DOHH2 (cell line): Measurements from ENCODE around the gene PMM2.

ENCODE experiments used
- H3F3A ChIP-seq: fragments of 200-600 bp; sonication (generic), shearing (Covaris generic); 2 replicates; pipeline ENCODE4 v1.6.0; 2016; ENCODE audit warnings: antibody characterized with exemption, mild to moderate bottlenecking; ENCODE audit not compliant: control insufficient read depth, insufficient read depth
- H3K27ac ChIP-seq: fragments of 200-600 bp; sonication (generic); 2 replicates; pipeline ENCODE4 v1.5.1; 2014; ENCODE audit warnings: low read depth, mild to moderate bottlenecking, low read length, moderate library complexity
- H3K27me3 ChIP-seq: fragments of 200-600 bp; sonication (generic); 2 replicates; pipeline ENCODE4 v1.6.1; 2014; ENCODE audit warnings: mild to moderate bottlenecking, low read length, mixed read lengths; ENCODE audit not compliant: control insufficient read depth
- H3K36me3 ChIP-seq: fragments of 200-600 bp; sonication (generic); 2 replicates; pipeline ENCODE4 v1.6.1; 2014; ENCODE audit warnings: mild to moderate bottlenecking, low read length, moderate library complexity, mixed read lengths; ENCODE audit not compliant: control insufficient read depth
- H3K4me1 ChIP-seq: fragments of 200-600 bp; sonication (generic); 2 replicates; pipeline ENCODE4 v1.6.1; 2014; ENCODE audit warnings: mild to moderate bottlenecking, low read length, mixed read lengths; ENCODE audit not compliant: control insufficient read depth
- H3K4me2 ChIP-seq: fragments of 200-600 bp; sonication (generic); 2 replicates; pipeline ENCODE4 v1.6.0; 2014; ENCODE audit warnings: mild to moderate bottlenecking, low read length, moderate library complexity
- H3K4me3 ChIP-seq: fragments of 200-600 bp; sonication (generic); 2 replicates; pipeline ENCODE4 v1.5.1; 2014; ENCODE audit warnings: mild to moderate bottlenecking, low read length, mixed read lengths
- H3K79me2 ChIP-seq: fragments of 200-600 bp; sonication (generic); 2 replicates; pipeline ENCODE4 v1.6.1; 2014; ENCODE audit warnings: mild to moderate bottlenecking, low read length, mixed read lengths; ENCODE audit not compliant: control insufficient read depth
- H3K9me2 ChIP-seq: fragments of 200-600 bp; sonication (generic); replicated peaks from 2 replicates; pipeline ENCODE4 v1.6.1; 2014; ENCODE audit warnings: mild to moderate bottlenecking, low read length, mixed read lengths; ENCODE audit not compliant: control insufficient read depth
- H3K9me3 ChIP-seq: fragments of 200-600 bp; sonication (generic); 2 replicates; pipeline ENCODE4 v1.6.1; 2014; ENCODE audit warnings: antibody characterized with exemption, low read length, mixed read lengths; ENCODE audit not compliant: control insufficient read depth, insufficient read depth
- H4K20me1 ChIP-seq: fragments of 200-600 bp; sonication (generic); 2 replicates; pipeline ENCODE4 v1.6.0; 2014; ENCODE audit warnings: low read depth, mild to moderate bottlenecking, antibody characterized with exemption, low read length, moderate library complexity; ENCODE audit not compliant: control insufficient read depth, insufficient read depth
- EZH2phosphoT487 ChIP-seq: fragments of 200-600 bp; sonication (generic); IDR thresholded peaks from 2 replicates; pipeline ENCODE4 v1.6.1; 2017; ENCODE audit warnings: borderline replicate concordance, mild to moderate bottlenecking, antibody characterized with exemption, low read length, moderate library complexity, mixed read lengths
- TF ChIP-seq, protein P1 (sequence below): fragments of 200-600 bp; sonication (generic); IDR thresholded peaks from one replicate; pipeline ENCODE4 v1.5.1; 2014; ENCODE audit warnings: antibody characterized with exemption, mild to moderate bottlenecking, low read depth, low read length; ENCODE audit not compliant: poor library complexity, severe bottlenecking

PMM2 gene

DNA sequence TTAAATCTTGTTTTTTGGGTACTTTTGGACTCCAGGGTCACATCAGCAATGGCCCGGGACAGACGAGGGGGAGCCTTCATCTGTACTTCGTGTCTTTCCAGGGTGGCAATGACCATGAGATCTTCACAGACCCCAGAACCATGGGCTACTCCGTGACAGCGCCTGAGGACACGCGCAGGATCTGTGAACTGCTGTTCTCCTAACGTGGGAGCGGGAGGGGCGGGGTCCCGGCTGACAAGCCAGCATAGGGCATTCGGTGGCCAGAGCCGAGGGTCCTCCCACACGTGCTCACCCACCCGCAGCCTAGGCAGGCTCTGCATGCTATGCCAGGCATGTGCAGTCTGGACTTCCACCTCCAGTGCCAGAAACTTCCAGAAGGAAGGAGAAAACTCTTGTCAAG is 50.0 kb downstream of the PMM2 start:
- TF ChIP-seq, protein P1, sequence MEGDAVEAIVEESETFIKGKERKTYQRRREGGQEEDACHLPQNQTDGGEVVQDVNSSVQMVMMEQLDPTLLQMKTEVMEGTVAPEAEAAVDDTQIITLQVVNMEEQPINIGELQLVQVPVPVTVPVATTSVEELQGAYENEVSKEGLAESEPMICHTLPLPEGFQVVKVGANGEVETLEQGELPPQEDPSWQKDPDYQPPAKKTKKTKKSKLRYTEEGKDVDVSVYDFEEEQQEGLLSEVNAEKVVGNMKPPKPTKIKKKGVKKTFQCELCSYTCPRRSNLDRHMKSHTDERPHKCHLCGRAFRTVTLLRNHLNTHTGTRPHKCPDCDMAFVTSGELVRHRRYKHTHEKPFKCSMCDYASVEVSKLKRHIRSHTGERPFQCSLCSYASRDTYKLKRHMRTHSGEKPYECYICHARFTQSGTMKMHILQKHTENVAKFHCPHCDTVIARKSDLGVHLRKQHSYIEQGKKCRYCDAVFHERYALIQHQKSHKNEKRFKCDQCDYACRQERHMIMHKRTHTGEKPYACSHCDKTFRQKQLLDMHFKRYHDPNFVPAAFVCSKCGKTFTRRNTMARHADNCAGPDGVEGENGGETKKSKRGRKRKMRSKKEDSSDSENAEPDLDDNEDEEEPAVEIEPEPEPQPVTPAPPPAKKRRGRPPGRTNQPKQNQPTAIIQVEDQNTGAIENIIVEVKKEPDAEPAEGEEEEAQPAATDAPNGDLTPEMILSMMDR: no peak
- TF ChIP-seq EZH2phosphoT487: no peak
- H3K4me1 ChIP-seq: no peaks in the 10 kb centered on the region
- H3K36me3 ChIP-seq: peaks cover 64% of the 10 kb centered on the region
- no peaks in the 10 kb centered on the region for H3K27me3 ChIP-seq
- peaks cover 20% of the 10 kb centered on the region for H3K79me2 ChIP-seq
- H3F3A ChIP-seq: peaks cover 2% of the 10 kb centered on the region; the same call in 1 of the 2 replicates
- H3K9me3 ChIP-seq: no peaks in the 10 kb centered on the region
- H4K20me1 ChIP-seq: no peaks in the 10 kb centered on the region; the same call in 1 of the 2 replicates
- no peak overlapping the region for H3K27ac ChIP-seq
- H3K9me2 ChIP-seq: no peaks in the 10 kb centered on the region
- H3K4me2 ChIP-seq: no peak overlapping the region
- no peak overlapping the region for H3K4me3 ChIP-seq

GRCh38 chr16:8848231-8848938 is 50.7 kb downstream of the PMM2 start:
- Histone ChIP-seq H3K9me2 (no peaks in the 10 kb centered on the region), H3K27ac (no peak overlapping the region), H3K4me1 (no peaks in the 10 kb centered on the region), H3K4me2 (no peak overlapping the region), H3K27me3 (no peaks in the 10 kb centered on the region), H4K20me1 (no peaks in the 10 kb centered on the region; the same call in 1 of the 2 replicates), H3K36me3 (peaks cover 72% of the 10 kb centered on the region), H3K4me3 (no peak overlapping the region), H3K79me2 (peaks cover 20% of the 10 kb centered on the region), H3F3A (peaks cover 4% of the 10 kb centered on the region; the same call in 1 of the 2 replicates), H3K9me3 (no peaks in the 10 kb centered on the region)
- no peak for TF ChIP-seq EZH2phosphoT487
- TF ChIP-seq, protein P1: no peak

DNA sequence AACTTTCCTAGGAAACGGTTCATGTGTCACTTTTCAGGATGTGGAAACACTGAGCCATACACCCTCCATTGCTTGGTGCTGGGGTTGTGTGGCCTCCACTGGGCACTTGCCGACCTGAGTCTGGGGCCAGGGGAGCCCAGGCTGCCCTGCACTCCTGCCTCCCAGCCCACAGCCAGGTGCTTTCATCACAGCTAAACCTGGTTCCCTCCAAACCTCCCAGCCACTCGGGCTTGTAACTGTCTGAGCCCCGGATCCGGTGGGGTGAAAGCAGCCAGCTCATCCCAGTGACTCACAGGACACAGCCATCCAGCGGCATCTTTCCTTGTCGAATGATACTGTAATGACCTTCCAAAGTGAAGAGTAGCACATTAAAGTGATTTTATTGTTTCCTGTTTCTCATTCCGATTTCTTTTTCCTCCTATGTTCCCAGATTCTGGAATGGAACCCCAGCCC is 51.3 kb downstream of the PMM2 start:
- no peak for TF ChIP-seq EZH2phosphoT487
- TF ChIP-seq, protein P1: no peak
- Histone ChIP-seq H3F3A (peaks cover 4% of the 10 kb centered on the region; the same call in 1 of the 2 replicates), H3K4me3 (no peak overlapping the region), H4K20me1 (no peaks in the 10 kb centered on the region; the same call in 1 of the 2 replicates), H3K9me3 (no peaks in the 10 kb centered on the region), H3K79me2 (peaks cover 20% of the 10 kb centered on the region), H3K9me2 (no peaks in the 10 kb centered on the region), H3K27ac (no peak overlapping the region), H3K27me3 (no peaks in the 10 kb centered on the region), H3K4me2 (no peak overlapping the region), H3K36me3 (peaks cover 77% of the 10 kb centered on the region), H3K4me1 (no peaks in the 10 kb centered on the region)
